ENCODE measurements around the gene SMPD3.
A peak's percentile ranks its signal among the peaks of the same experiment; 100 is the strongest.
"Not testable (repeated sequence)": the region's sequence is repeated elsewhere in the genome, so short reads cannot be mapped to it uniquely, and the experiment has no call there.

SMPD3 gene

DNA sequence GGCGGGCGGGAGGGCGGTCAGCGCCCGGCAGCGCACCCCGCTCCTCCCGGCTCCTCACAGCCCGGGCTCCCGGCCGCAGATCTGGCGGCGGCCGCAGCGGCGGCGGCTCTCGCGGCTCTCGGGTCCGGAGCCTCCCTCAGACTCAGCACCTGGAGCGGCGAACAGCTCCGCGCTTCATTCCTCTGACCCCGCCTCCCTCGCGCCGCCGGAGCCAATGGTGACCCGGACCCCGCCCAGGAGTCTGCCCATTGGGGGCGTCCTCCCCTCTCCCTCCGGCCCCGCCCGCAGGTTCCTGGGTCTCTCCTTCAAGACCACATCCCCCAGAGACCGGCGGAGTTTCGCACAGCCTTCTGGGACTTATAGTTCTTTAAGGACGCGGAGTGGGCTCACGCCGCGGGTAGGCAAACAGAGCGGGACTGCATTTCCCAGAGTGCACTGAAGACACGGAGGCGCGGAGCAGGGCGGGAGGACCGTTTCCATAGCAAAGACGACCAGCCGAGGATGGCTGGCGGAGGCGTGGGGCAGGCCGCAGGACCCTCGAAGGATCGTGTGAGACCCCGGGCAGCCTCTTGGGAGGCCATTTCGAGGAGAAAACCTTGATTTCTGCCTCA, at the start of gene SMPD3:
TSS of gene SMPD3 (minus strand) at position 149 of the 611 bp plus-strand sequence. CDS start 76,327 bp downstream, outside the sequence.
- DNase-seq (ENCODE audit: low spot score) = peak; percentile 99

DNA sequence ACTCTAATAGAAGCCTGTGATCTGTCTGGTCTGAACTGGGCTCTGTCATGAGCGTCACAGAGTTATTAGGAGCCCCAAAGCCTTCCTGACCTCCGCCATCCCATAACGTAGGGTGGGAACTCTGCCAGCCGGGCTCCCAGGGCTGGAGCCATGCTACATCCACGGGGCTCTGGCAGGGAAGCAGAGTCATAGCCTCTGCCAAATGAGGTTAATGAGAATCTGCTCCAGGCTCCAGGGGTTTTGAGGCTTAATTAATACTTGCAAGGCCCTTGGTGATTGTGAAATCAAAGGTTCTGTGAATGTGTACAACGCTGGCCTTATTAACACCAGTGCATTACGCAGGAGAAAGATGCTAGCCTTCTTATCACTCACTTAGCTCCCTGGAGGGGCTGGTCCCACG, 48.4 kb upstream of the SMPD3 start:
- no peak for DNase-seq (ENCODE audit: low spot score)

DNA sequence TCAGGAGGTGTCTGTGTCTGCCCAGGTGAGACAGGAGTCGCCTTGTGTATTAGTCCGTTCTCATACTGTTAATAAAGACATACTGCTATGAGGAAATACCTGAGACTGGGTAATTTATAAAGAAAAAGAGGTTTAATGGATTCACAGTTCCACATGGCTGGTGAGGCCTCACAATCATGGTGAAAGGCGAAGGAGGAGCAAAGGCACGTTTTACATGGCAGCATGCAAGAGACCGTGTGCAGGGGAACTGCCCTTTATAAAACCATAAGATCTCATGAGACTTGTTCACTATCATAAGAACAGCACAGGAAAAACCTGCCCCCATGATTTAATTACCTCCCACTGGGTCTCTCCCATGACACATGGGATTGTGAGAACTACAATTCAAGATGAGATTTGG, 46.0 kb upstream of the SMPD3 start:
- not testable (repeated sequence) for DNase-seq (ENCODE audit: low spot score)

DNA sequence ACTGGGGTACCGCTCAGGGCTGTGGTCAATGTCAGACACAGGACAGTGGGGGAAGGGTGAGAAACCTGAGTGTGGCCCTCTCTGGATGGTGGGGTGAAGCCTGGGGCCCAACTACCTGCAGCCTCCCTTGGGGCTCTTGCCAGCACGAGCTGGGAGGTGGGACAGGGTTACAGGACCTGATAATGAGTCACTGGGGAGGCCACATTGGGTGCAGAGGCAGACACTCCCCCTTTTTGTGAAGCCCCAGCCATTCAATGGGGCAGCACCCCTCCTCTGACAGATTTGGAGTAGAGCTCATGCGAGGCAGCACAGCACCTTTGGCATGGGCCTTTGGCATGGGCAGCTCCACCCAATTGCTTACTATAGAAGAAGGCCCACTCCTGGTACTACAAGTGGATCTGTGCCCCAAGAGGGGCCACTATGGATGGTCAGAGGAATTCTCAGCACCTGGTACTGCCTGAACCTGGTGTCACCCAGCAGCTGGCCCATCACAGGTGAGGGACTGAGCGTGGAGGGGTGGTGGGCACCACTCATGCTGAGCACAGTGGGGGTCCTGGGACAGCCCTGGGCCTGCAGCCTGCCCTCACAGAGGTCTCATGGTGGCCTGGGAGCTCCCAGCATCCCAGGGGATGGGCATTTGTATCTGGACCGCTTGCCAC, 45.2 kb upstream of the SMPD3 start:
- DNase-seq (ENCODE audit: low spot score) = no peak

DNA sequence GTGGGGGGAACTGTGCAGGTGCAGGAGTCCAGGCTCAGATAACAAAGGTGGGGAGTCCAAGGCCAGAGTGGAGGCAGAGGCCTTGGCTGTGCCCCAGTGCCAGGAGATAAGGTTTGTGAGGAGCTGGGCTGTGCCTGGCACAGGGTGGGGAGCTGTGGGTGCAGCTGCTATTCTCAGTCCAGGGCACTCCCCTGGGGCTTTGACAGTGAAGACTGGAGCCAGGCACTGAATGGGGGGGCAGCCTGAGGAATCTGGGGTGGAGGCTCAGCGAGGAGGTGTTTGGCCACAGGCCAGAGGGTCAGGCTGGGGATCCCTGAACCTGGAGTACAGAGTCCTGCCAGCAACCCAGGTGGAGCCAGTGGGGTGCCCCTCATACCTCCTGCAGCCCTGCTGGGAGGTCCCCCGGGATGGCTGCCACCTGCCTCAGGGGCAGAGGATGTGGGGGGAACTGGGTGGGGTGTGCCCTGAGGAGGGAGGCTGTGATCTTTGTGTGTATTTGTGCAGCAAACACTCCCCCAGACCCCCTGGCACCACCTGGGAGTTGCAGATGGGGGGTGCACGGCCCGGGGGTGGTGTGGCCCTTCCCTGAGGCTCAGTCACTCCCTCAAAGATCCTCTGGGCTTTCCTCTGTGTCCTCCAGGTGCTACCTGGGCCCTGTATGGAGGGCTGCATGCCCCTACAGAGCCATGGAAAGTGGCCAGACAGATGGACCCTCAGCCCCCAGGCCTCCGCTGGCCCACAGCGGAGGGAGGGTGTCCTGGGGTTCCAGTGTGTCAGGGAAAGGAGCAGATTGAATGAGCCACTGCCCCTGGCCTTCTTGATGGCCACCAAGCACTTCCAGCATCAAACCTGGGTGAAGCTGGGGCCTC, 44.5 kb upstream of the SMPD3 start:
- no peak for DNase-seq (ENCODE audit: low spot score)

DNA sequence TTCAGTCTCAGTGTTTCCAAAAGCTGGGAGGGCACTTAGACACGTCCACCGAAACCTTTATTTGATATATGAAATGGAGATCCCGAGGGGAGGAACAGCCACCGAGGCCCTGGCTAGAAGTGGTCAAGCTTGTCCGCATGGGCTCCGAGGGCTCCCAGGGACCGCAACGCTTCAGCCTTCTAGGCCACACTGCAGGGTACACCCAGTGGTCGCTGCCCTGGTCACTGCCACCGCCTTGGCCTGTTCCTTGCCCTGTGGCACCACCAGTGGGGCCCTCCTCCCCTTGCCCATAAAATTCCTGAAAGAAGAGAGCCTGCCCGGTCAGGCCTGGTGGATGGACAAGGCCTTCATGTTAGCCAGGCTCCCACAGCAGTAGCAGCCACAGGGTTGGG, 43.8 kb upstream of the SMPD3 start:
- no peak for DNase-seq (ENCODE audit: low spot score)

DNA sequence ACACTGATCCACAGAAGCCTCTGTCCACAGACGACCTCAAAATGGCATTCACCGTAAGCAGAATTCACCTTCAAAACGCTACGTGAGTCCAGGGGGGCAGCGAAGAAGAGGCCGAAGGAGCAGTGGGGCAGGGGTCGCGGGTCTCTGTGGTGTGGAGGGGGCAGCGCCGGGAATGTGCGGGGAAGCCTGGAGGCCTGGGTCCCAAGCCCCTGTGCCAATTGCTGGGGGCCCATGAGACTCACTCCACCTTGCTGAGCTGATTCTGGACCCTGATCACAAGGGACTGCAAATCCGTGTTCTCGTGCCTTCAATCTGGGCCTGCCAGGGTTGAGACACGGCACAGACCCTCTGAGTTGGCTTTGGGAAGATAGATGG, 43.3 kb upstream of the SMPD3 start:
- DNase-seq (ENCODE audit: low spot score) = no peak

DNA sequence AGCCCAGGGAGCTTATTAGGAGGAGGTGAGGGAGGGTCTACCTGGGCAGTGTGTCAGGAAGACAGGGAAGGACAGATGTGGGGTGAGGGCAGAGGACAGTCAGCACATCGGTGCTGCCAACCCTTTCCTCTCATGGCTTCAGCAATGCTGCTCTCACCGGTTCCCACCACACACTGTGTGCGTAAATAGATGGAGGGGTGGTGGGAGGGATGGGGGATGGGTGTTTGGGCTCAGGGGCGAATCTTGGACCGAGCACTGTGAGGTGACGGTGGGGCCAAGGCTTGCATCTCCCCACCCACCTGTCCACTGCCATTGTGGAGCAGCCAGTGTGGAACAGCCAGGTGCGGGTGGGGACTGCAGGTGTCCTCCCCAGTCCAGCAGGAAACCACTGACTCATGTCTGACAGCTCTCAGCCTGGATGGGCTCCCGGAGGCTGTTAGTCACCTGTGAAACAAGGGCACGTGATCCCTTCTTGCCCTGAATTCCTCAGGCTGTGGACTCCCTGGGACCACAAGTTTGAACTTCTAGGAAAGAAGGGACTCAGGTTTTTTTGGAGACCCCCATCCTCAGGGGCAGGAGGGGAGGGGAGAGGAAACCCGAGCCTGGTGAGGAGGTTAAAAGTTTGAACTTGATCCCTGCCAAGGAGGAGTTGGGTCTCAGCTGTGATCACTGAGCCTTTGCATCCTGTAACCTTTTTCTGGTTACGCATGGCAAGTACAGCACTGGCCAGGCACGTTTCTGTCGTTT, 42.7 kb upstream of the SMPD3 start:
- DNase-seq (ENCODE audit: low spot score) = no peak

DNA sequence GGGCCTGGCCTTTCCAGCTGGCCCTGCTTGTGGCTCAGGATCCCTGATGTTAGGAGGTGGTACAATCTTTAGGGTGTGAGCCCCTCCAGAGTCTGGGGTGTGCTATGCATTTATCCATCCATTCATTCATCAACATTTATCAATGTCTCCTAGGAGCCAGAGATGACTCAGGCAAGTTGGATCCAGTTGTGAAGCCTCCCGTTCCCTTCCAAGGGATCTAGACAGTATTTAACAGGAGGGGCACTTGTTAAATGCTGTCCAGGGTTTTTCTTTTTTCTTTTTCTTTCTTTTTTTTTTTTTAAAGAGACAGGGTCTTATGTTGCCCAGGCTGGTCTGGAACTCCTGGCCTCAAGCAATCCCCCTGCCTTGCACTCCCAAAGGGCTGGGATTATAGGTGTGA, 42.0 kb upstream of the SMPD3 start:
- no peak for DNase-seq (ENCODE audit: low spot score)

DNA sequence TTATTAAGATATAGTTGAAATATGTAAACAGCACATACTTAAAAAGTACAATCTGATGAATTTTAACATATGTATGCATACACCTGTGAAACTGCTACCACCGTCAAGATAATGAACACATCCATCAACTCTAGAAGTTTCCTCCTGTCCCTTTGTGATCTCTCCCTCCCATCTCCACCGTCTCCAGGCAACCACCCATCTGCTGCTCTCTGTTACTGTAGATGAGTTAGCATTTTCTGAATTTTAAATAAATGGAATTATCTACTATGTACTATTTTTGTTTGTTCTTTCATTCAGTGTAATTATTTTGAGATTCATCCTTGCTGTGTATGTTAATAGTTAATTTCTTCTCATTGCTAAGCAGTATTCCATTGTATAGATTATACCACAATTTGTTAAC, 40.2 kb upstream of the SMPD3 start:
- peak; percentile 69 for DNase-seq (ENCODE audit: low spot score)

DNA sequence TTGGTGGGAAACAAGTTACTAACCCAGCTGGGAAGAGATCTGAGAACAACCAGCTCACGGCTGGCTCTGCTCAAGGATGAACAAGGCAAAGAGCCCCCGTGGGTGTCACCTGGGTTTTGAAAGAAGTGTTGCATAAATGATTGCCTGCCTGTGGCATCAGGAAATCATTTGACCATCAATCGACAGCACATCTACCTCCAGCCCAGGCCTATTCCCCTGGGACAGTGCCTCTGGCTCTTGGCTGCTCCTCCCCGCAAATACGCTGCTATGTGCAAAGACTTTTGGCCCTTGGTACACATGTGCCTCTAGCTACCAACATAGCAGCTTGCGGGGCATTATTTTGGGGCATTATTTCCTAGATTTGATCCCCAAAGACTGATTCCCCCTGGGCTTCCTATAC, 39.4 kb upstream of the SMPD3 start:
- no peak for DNase-seq (ENCODE audit: low spot score)

DNA sequence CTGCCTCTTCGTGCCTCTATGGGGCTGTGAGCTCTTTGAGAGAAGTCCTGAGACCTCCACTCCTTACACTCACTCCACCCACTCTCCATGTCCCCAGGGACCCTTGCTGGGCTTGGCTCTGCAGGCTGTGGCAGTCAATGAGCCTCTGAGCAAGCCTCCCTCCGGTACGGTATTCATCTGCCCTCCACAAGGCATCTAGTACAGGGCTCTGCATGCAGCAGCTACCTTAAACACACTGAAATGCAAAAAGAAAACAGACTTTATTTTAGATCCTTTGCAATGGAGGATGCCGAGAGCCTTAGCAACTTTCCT, 38.9 kb upstream of the SMPD3 start:
- no peak for DNase-seq (ENCODE audit: low spot score)

DNA sequence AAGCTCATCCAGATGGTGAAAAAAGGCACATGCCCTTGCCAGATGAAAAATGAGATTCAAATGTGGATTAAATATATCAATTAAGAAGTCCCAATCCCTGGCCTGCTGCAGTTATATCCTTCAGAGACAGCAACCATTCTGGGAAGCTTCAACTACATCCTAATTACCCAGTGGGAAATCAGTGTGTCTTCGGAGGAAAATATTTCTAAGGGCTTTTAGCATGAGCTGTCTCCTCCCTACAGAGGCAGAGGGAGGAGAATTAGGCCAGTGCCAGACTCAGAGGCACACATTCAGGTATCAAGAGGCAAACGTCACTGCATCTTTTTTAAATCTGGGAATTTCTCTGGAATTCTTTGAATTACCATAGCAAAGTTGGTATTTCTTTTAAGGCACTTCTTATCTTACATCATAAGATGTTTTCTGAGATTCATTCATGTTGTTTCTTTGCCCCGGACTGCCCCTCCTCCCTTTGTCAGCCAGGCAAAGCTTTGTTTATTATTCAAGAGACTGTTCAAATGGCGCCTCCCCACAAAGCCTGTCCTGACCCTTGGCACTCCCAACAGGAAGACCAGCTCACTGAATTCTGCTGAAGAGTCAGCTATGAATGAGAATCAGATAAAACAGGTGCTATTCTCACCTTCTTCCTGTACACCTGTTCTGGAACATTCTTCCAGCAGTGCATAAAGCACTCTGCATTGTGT, 38.3 kb upstream of the SMPD3 start:
- DNase-seq (ENCODE audit: low spot score) = no peak

DNA sequence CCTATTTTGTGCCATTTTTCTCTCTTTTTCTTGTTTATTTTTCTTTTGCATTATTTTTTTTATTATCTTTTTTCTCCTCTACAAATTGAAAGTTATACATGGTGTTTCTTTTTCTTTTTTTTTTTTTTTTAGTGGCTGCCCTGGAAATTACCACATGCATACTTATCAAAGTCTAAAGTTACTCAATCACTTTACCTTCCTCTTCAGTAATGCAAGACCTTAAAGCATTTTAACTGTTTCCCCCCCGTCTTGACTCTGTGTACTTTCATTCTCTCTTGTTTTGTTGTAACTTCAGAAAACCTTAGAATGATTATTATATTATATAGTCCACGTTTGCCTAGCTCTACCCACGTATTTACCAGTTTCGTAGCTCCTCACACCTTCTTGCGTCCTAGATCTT, 33.3 kb upstream of the SMPD3 start:
- DNase-seq (ENCODE audit: low spot score) = no peak

DNA sequence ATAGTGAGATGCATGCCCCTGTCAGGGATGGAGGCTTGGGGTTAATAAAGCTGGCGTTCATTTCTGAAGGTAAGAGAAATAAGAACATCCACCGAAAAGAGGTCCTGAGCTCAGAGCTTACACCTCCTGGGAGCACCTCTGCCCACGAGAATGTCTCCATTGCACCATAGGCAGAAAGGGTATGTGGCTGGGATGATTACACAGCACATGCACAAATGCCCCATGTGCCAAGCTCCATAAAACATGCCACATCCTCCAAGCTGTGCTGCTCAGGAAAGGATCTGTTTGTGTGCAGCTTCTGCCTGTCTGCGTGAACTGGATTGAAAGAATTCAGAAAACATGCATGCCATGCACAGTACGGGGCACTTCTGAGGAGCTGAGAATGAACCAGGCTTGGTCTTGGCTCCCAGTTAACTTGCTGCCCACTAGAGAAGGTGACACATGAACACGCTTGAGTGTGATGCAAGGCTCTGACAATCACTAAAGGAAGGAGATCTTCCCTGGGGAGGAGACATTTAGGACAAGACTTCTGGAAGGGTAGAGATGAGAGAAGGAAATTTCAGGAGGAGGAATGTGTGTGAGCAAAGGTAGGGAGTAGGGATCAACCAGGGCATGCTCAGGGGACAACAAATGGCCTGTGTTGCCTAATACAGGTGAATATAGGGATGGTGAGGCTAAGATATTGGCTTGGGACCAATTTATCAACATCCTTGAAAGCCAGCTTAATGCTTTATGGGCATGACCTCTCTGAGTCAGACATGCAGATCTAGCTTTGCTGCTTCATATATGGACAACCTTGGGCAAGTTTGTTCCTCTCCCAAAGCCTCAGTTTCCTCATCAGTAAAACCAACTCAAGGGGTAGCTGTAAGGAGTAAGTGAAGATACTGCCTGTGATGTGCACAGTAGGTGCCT, 32.0 kb upstream of the SMPD3 start:
- DNase-seq (ENCODE audit: low spot score) = no peak

DNA sequence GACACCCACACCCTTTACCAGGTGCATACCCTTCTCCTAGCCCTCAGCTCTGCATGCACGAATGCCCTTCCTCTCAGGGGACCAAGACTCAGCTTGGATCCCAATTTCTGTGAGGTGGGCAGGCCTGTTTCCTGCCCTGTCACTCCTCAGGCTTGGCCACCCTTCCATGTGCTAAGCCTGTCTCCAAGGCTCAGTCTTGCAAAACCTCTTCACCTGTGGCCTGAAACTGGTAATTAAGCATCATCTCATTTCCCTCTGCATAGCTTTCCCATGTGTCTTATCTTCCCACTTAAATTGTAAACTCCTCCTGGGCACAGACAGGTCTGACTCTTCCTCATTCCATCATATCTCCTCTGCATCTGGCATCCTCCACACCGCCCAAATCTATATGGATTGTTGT, 31.0 kb upstream of the SMPD3 start:
- no peak for DNase-seq (ENCODE audit: low spot score)

DNA sequence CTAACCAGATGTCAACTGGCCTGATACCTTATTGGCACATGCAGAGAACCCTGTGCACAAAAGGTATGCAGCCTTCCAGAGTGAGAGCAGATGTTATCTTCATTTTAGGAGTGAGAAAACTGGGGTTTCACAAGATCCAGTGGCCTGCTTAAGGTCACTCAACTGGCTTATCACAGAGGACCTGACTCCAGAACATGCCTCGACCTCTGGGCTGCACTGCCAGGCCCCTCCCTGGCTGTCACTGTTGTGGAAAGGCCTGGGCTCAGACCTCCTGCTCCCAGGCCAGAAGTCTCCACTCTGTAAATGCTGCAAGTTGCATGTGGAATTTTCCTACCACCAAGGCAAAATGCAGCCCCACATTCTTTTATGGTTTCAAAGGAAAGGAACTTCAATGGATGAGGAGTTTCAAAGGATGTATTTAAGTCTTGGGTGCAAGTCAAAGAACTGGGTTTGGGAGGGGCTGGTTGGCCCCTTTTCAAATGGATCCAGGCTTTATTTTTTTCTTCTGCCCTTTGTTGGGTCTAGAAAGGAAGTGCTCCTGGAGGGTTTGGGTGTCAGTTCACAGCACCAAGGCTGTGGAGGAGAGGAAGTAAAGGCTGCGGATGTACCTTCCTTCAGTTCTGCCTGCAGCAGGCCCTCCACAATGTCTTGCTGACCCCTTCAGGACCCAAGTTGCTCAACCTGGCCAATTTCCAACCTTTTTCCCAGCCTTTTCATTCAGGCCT, 30.4 kb upstream of the SMPD3 start:
- peak; percentile 43 for DNase-seq (ENCODE audit: low spot score)

DNA sequence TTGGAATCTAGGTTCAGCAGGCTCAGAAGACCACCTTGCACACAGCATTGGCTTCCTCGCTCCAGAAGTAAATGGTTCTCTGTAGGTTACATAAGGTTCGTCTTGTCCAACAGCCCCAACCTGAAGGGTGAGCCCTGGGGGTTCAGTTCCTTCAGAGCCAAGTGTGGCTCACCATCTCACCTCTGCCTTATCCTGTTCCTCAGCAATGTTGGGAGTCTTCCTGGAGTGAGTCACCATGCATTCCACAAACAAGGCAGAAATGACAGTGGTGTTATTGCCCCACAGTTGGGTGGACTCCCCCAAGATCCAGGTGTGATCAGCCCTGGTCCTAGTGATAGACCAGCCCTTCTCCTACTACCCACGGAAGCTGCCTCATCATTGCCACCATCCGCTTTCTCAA, 26.8 kb upstream of the SMPD3 start:
- no peak for DNase-seq (ENCODE audit: low spot score)

DNA sequence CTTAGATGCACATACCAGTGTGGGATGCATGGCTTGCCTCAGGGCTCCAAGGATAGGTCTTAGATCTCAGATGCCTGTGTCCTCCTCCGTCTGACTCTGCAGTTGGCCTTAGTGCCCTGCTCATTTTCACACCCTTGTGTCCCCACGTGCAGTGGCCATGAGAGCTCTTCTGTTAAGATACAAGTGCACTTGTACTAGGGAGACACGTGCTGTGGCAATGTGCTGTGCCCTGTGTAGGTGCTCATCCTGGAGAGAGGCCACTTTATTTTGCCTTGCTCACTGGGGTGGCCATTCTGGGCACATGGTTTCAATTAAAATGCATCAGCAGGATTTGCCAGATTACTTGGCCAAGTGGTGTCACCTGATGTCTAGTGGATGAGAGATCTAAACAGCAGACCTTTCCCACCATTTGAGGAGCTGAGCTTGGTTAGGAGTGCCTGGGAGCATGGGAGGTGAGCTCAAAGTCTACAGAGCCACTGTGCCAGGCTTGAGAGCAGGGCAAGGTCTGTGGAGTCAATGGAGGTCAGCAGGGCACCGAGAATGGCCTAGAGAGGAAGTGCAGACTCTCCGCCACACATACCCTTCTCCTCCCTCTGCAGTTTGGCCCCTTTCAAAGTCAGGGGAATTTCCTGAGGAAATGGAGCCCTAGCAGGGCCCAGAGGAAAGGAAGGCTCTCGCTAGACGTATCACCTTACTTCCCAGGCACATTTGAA, 25.2 kb upstream of the SMPD3 start:
- peak; percentile 43 for DNase-seq (ENCODE audit: low spot score)

DNA sequence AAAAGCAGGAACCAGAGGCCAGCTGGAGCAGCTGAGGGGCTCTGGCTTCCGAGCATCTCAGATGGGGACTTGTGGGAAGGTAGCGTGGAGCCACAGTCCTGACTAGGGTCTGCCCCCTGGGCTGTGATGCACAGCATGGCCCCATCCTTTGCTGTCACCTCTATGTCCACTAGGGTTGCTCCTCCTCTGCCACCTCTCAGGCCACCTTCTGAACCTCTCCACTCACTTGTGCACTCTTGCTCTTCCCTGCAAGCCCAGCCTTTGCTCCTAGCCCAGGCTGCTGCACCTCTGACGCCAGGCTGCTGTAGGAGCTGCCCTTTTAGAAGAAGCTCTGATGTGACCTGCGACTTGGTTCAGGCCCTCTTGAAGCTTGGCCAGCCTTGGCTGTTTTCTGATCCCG, 24.3 kb upstream of the SMPD3 start:
- DNase-seq (ENCODE audit: low spot score) = no peak
